BLaER1 (cell line): Measurements from ENCODE around the gene ALKBH3.

Experiments
- H3K27ac ChIP-seq: shearing (Covaris generic); formaldehyde crosslinking; 2 replicates; pipeline ENCODE4 v1.8.1; 2022
- H3K27me3 ChIP-seq: shearing (Covaris generic); formaldehyde crosslinking; 2 replicates; pipeline ENCODE4 v1.8.1; 2022
- H3K36me3 ChIP-seq: shearing (Covaris generic); formaldehyde crosslinking; 2 replicates; pipeline ENCODE4 v1.8.1; 2022
- H3K4me1 ChIP-seq: shearing (Covaris generic); formaldehyde crosslinking; 2 replicates; pipeline ENCODE4 v1.8.1; 2022
- H3K4me2 ChIP-seq: shearing (Covaris generic); formaldehyde crosslinking; 2 replicates; pipeline ENCODE4 v1.8.1; 2022
- H3K4me3 ChIP-seq: shearing (Covaris generic); formaldehyde crosslinking; 2 replicates; pipeline ENCODE4 v1.8.1; 2022
- H3K9ac ChIP-seq: shearing (Covaris generic); formaldehyde crosslinking; 2 replicates; pipeline ENCODE4 v1.8.1; 2022
- H3K9me3 ChIP-seq: shearing (Covaris generic); formaldehyde crosslinking; 2 replicates; pipeline ENCODE4 v1.8.1; 2022
- H4K20me1 ChIP-seq: shearing (Covaris generic); formaldehyde crosslinking; 2 replicates; pipeline ENCODE4 v1.8.1; 2022
- Cebpa-rat ChIP-seq: shearing (Covaris generic); IDR thresholded peaks from 2 replicates; pipeline ENCODE4 v1.8.1; 2022

ALKBH3 gene

GRCh38 chr11:43879789-43880639, 617 bp upstream of the ALKBH3 start:
- no peak for TF ChIP-seq Cebpa-rat
- peak overlapping the region; percentile 76 for H3K4me2 ChIP-seq
- no peaks in the 10 kb centered on the region for H4K20me1 ChIP-seq
- no peaks in the 10 kb centered on the region; the same call in 1 of the 2 replicates for H3K27me3 ChIP-seq
- H3K36me3 ChIP-seq: peaks cover 14% of the 10 kb centered on the region
- 0 out of 2 replicates have a peak overlapping the region, but pooled peaks have one; percentile 4 for H3K27ac ChIP-seq
- H3K9me3 ChIP-seq: peaks cover 14% of the 10 kb centered on the region
- no peak overlapping the region for H3K9ac ChIP-seq
- H3K4me1 ChIP-seq: peaks cover 13% of the 10 kb centered on the region
- H3K4me3 ChIP-seq: peak overlapping the region; percentile 72

GRCh38 chr11:43892851-43893250, 12.2 kb downstream of the ALKBH3 start:
- Histone ChIP-seq H3K36me3 (peaks cover 48% of the 10 kb centered on the region), H3K9ac (no peak overlapping the region), H3K4me2 (no peak overlapping the region), H3K27me3 (no peaks in the 10 kb centered on the region), H3K4me1 (no peaks in the 10 kb centered on the region), H3K4me3 (no peak overlapping the region), H3K27ac (no peak overlapping the region), H3K9me3 (no peaks in the 10 kb centered on the region), H4K20me1 (no peaks in the 10 kb centered on the region)
- TF ChIP-seq Cebpa-rat: no peak

- H3K27ac ChIP-seq: no peak overlapping the region
- TF ChIP-seq Cebpa-rat: no peak
- no peak overlapping the region for H3K9ac ChIP-seq
- H3K9me3 ChIP-seq: no peaks in the 10 kb centered on the region
- peaks cover 57% of the 10 kb centered on the region for H3K36me3 ChIP-seq
- H3K27me3 ChIP-seq: no peaks in the 10 kb centered on the region
- no peak overlapping the region for H3K4me2 ChIP-seq
- H3K4me3 ChIP-seq: no peak overlapping the region
- no peaks in the 10 kb centered on the region for H4K20me1 ChIP-seq
- no peaks in the 10 kb centered on the region for H3K4me1 ChIP-seq
These were observed 13.9 kb downstream of the ALKBH3 start for GRCh38 chr11:43894546-43894945.

- no peaks in the 10 kb centered on the region for H3K9me3 ChIP-seq
- H3K27me3 ChIP-seq: no peaks in the 10 kb centered on the region
- no peak for TF ChIP-seq Cebpa-rat
- no peaks in the 10 kb centered on the region for H3K4me1 ChIP-seq
- no peaks in the 10 kb centered on the region for H4K20me1 ChIP-seq
- peaks cover 51% of the 10 kb centered on the region for H3K36me3 ChIP-seq
- no peak overlapping the region for H3K27ac ChIP-seq
- H3K9ac ChIP-seq: no peak overlapping the region
- no peak overlapping the region for H3K4me3 ChIP-seq
- no peak overlapping the region for H3K4me2 ChIP-seq
These were observed 15.0 kb downstream of the ALKBH3 start for GRCh38 chr11:43895601-43896000.

DNA sequence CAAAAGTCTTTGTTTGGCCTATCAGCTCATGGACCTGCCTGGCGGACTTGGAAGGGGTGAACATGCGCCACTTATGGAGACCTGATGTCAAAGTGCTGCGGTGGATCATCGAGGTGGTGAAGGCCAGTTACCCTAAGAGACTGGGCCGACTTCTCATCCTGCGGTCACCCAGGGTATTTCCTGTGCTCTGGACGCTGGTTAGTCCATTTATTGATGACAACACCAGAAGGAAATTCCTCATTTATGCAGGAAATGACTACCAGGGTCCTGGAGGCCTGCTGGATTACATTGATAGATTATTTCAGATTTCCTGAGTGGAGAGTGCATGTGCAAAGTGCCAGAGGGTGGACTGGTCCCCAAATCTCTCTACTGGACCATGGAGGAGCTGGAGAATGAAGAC, 17.9 kb downstream of the ALKBH3 start:
- no peak for TF ChIP-seq Cebpa-rat
- peaks cover 50% of the 10 kb centered on the region for H3K36me3 ChIP-seq
- H3K4me1 ChIP-seq: no peaks in the 10 kb centered on the region
- H3K27me3 ChIP-seq: no peaks in the 10 kb centered on the region
- no peak overlapping the region for H3K4me2 ChIP-seq
- no peak overlapping the region for H3K27ac ChIP-seq
- no peaks in the 10 kb centered on the region for H4K20me1 ChIP-seq
- no peaks in the 10 kb centered on the region for H3K9me3 ChIP-seq
- H3K4me3 ChIP-seq: no peak overlapping the region
- no peak overlapping the region for H3K9ac ChIP-seq

DNA sequence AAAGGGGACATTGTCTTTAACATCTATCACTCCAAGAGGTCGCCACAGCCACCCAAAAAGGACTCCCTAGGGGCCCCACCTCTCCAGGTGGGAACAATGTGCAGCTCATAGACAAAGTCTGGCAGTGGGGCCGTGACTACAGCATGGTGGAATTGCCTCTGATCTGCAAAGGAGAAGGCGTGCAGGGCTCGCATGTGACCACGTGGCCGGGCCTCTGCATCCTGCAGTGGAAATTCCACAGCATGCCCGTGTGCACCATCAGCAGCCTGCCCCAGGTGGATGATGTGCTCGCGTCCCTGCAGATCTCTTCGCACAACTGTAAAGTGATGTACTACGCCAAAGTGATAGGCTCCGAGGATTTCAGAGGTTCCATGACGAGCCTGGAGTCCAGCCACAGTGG, 18.5 kb downstream of the ALKBH3 start:
- Histone ChIP-seq H3K4me2 (no peak overlapping the region), H3K4me3 (no peak overlapping the region), H3K9me3 (no peaks in the 10 kb centered on the region), H3K36me3 (peaks cover 50% of the 10 kb centered on the region), H3K4me1 (no peaks in the 10 kb centered on the region), H3K9ac (no peak overlapping the region), H3K27ac (no peak overlapping the region), H4K20me1 (no peaks in the 10 kb centered on the region), H3K27me3 (no peaks in the 10 kb centered on the region)
- TF ChIP-seq Cebpa-rat: no peak

- H3K9ac ChIP-seq: no peak overlapping the region
- H3K4me1 ChIP-seq: no peaks in the 10 kb centered on the region; the same call in 1 of the 2 replicates
- TF ChIP-seq Cebpa-rat: no peak
- no peak overlapping the region for H3K4me3 ChIP-seq
- H4K20me1 ChIP-seq: no peaks in the 10 kb centered on the region
- H3K36me3 ChIP-seq: peaks cover 43% of the 10 kb centered on the region
- no peak overlapping the region for H3K4me2 ChIP-seq
- no peaks in the 10 kb centered on the region for H3K27me3 ChIP-seq
- H3K9me3 ChIP-seq: no peaks in the 10 kb centered on the region
- no peak overlapping the region for H3K27ac ChIP-seq
These were observed 20.9 kb downstream of the ALKBH3 start for GRCh38 chr11:43901551-43901950.

DNA sequence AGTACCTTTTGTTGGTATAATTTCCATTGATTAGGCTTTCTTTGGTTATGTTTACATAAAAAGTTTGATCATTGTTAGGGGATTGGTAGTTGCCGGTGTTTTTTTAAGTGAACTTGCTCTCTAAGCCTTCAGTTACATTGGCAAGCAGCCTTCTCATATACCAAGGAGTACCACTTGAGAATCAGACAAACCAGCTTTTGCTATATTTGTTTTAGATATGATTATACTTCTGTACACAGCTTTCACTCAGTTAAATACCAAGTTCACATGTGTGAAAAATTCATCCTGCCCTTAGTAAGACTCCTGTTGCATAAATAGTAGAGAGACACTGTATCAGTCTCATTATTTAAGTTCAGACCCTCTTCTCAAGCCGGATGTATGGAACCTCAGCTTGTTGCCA, 22.4 kb downstream of the ALKBH3 start:
- no peak overlapping the region for H3K27ac ChIP-seq
- no peaks in the 10 kb centered on the region for H4K20me1 ChIP-seq
- H3K4me2 ChIP-seq: no peak overlapping the region
- H3K4me3 ChIP-seq: no peak overlapping the region
- no peak for TF ChIP-seq Cebpa-rat
- no peak overlapping the region for H3K9ac ChIP-seq
- H3K27me3 ChIP-seq: no peaks in the 10 kb centered on the region
- H3K9me3 ChIP-seq: no peaks in the 10 kb centered on the region
- peaks cover 29% of the 10 kb centered on the region for H3K36me3 ChIP-seq
- H3K4me1 ChIP-seq: peaks cover 10% of the 10 kb centered on the region

DNA sequence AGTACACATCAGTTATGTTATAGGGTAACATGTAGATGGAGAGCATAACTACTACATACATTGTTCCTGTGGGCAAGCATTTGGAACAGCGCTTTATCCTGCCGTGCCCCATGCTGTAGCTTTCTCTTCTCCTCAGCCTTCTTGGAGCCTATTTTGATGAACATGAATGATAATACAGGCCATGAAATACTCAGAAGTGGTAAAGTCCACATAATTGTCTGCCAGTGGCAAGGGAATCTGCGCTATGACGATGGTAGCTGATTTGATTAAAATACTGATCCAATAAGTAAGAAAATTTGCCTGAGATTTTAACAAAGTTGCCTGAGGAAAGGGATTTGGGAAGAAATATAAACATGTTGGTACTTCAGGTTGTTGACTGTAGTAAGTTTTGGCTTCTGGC, 23.3 kb downstream of the ALKBH3 start:
- Histone ChIP-seq H3K4me2 (no peak overlapping the region), H3K27ac (no peak overlapping the region), H3K36me3 (peaks cover 20% of the 10 kb centered on the region), H3K4me1 (peaks cover 10% of the 10 kb centered on the region), H3K9ac (no peak overlapping the region), H4K20me1 (no peaks in the 10 kb centered on the region), H3K9me3 (no peaks in the 10 kb centered on the region), H3K4me3 (no peak overlapping the region), H3K27me3 (no peaks in the 10 kb centered on the region)
- no peak for TF ChIP-seq Cebpa-rat

GRCh38 chr11:43904742-43905535, 24.3 kb downstream of the ALKBH3 start:
- Histone ChIP-seq H3K4me2 (no peak overlapping the region), H3K27ac (no peak overlapping the region), H3K9ac (no peak overlapping the region), H3K4me3 (no peak overlapping the region), H3K36me3 (peaks cover 17% of the 10 kb centered on the region; the same call in 1 of the 2 replicates), H3K4me1 (peaks cover 10% of the 10 kb centered on the region), H4K20me1 (no peaks in the 10 kb centered on the region), H3K9me3 (no peaks in the 10 kb centered on the region), H3K27me3 (no peaks in the 10 kb centered on the region)
- no peak for TF ChIP-seq Cebpa-rat
